Measurements from ENCODE around the gene CEP78. TPM values are rescaled to one million over a fixed set of nuclear protein-coding genes. Genes with fewer than 3 reads are reported as not detected.
"Not testable (repeated sequence)": the region's sequence is repeated elsewhere in the genome, so short reads cannot be mapped to it uniquely, and the experiment has no call there.

CEP78 gene
- 10.7 and 17.7 TPM in 2 replicates for total RNA-seq (2014; rRNA removed; shearing (Covaris generic); ENCODE audit: low replicate concordance)

GRCh38 chr9:78235762-78236550 lies at the start of gene CEP78:
CEP78 (plus strand) TSS chr9:78236075; CDS start chr9:78236351, 276 bp downstream.
- DNase-seq, result peak; percentile 90
- Histone ChIP-seq H3K4me3 (peak within 1 kb of the TSS; percentile 87), H3K9me3 (no peaks in the 10 kb centered on the region), H3K27me3 (no peaks in the 10 kb centered on the region), H3K36me3 (no peaks in the 10 kb centered on the region)

GRCh38 chr9:78187763-78188484 lies 48.0 kb upstream of the CEP78 start:
- no peaks in the 10 kb centered on the region for H3K27me3 ChIP-seq
- no peaks in the 10 kb centered on the region for H3K9me3 ChIP-seq
- DNase-seq, result no peak
- no peak overlapping the region for H3K4me3 ChIP-seq
- no peaks in the 10 kb centered on the region for H3K36me3 ChIP-seq

GRCh38 chr9:78188594-78188993 lies 47.3 kb upstream of the CEP78 start:
- no peaks in the 10 kb centered on the region for H3K9me3 ChIP-seq
- H3K27me3 ChIP-seq, result no peaks in the 10 kb centered on the region
- DNase-seq, result no peak
- H3K36me3 ChIP-seq, result no peaks in the 10 kb centered on the region
- no peak overlapping the region for H3K4me3 ChIP-seq

- H3K27me3 ChIP-seq, result no peaks in the 10 kb centered on the region
- H3K9me3 ChIP-seq, result no peaks in the 10 kb centered on the region
- no peaks in the 10 kb centered on the region for H3K36me3 ChIP-seq
- no peak for DNase-seq
- no peak overlapping the region for H3K4me3 ChIP-seq
Measured at GRCh38 chr9:78189001-78189400, 46.9 kb upstream of the CEP78 start.

- H3K4me3 ChIP-seq, result no peak overlapping the region
- no peaks in the 10 kb centered on the region for H3K36me3 ChIP-seq
- H3K27me3 ChIP-seq, result no peaks in the 10 kb centered on the region
- no peak for DNase-seq
- no peaks in the 10 kb centered on the region for H3K9me3 ChIP-seq
Measured at GRCh38 chr9:78189461-78189860, 46.4 kb upstream of the CEP78 start.

GRCh38 chr9:78191931-78192330 lies 43.9 kb upstream of the CEP78 start:
- H3K36me3 ChIP-seq, result no peaks in the 10 kb centered on the region
- no peaks in the 10 kb centered on the region for H3K27me3 ChIP-seq
- H3K4me3 ChIP-seq, result no peak overlapping the region
- DNase-seq, result no peak
- no peaks in the 10 kb centered on the region for H3K9me3 ChIP-seq

GRCh38 chr9:78196258-78196657 lies 39.6 kb upstream of the CEP78 start:
- H3K27me3 ChIP-seq, result no peaks in the 10 kb centered on the region
- H3K9me3 ChIP-seq, result no peaks in the 10 kb centered on the region
- no peak for DNase-seq
- H3K4me3 ChIP-seq, result no peak overlapping the region
- no peaks in the 10 kb centered on the region for H3K36me3 ChIP-seq

GRCh38 chr9:78201158-78201777 lies 34.6 kb upstream of the CEP78 start:
- not testable (repeated sequence) for H3K9me3 ChIP-seq, H3K4me3 ChIP-seq, H3K36me3 ChIP-seq, H3K27me3 ChIP-seq
- peak; percentile 32 for DNase-seq

GRCh38 chr9:78207319-78207718 lies 28.6 kb upstream of the CEP78 start:
- Histone ChIP-seq H3K36me3 (no peaks in the 10 kb centered on the region), H3K27me3 (no peaks in the 10 kb centered on the region), H3K9me3 (no peaks in the 10 kb centered on the region), H3K4me3 (no peak overlapping the region)
- DNase-seq, result no peak

GRCh38 chr9:78207901-78208300 lies 28.0 kb upstream of the CEP78 start:
- Histone ChIP-seq H3K27me3 (no peaks in the 10 kb centered on the region), H3K4me3 (no peak overlapping the region), H3K36me3 (no peaks in the 10 kb centered on the region), H3K9me3 (no peaks in the 10 kb centered on the region)
- DNase-seq, result no peak

GRCh38 chr9:78209127-78209526 lies 26.7 kb upstream of the CEP78 start:
- H3K4me3 ChIP-seq, result no peak overlapping the region
- H3K27me3 ChIP-seq, result no peaks in the 10 kb centered on the region
- no peaks in the 10 kb centered on the region for H3K36me3 ChIP-seq
- H3K9me3 ChIP-seq, result no peaks in the 10 kb centered on the region
- DNase-seq, result no peak

- Histone ChIP-seq H3K9me3 (no peaks in the 10 kb centered on the region), H3K27me3 (no peaks in the 10 kb centered on the region), H3K36me3 (no peaks in the 10 kb centered on the region), H3K4me3 (no peak overlapping the region)
- no peak for DNase-seq
Measured at GRCh38 chr9:78210841-78211301, 25.0 kb upstream of the CEP78 start.

GRCh38 chr9:78212868-78213267 lies 23.0 kb upstream of the CEP78 start:
- no peak for DNase-seq
- Histone ChIP-seq H3K4me3 (no peak overlapping the region), H3K36me3 (no peaks in the 10 kb centered on the region), H3K27me3 (no peaks in the 10 kb centered on the region), H3K9me3 (no peaks in the 10 kb centered on the region)

- no peak for DNase-seq
- no peak overlapping the region for H3K4me3 ChIP-seq
- no peaks in the 10 kb centered on the region for H3K27me3 ChIP-seq
- no peaks in the 10 kb centered on the region for H3K9me3 ChIP-seq
- H3K36me3 ChIP-seq, result no peaks in the 10 kb centered on the region
Measured at GRCh38 chr9:78213712-78214111, 22.2 kb upstream of the CEP78 start.

- H3K4me3 ChIP-seq, result no peak overlapping the region
- H3K9me3 ChIP-seq, result no peaks in the 10 kb centered on the region
- H3K36me3 ChIP-seq, result no peaks in the 10 kb centered on the region
- DNase-seq, result no peak
- H3K27me3 ChIP-seq, result no peaks in the 10 kb centered on the region
Measured at GRCh38 chr9:78214492-78214891, 21.4 kb upstream of the CEP78 start.

GRCh38 chr9:78215706-78216105 lies 20.2 kb upstream of the CEP78 start:
- no peaks in the 10 kb centered on the region for H3K27me3 ChIP-seq

GRCh38 chr9:78218890-78219289 lies 17.0 kb upstream of the CEP78 start:
- no peaks in the 10 kb centered on the region for H3K9me3 ChIP-seq
- H3K36me3 ChIP-seq, result no peaks in the 10 kb centered on the region
- H3K27me3 ChIP-seq, result no peaks in the 10 kb centered on the region
- DNase-seq, result no peak
- H3K4me3 ChIP-seq, result no peak overlapping the region

More at GRCh38 chr9:78215706-78216105, 20.2 kb upstream of the CEP78 start:
- no peak for DNase-seq
- no peak overlapping the region for H3K4me3 ChIP-seq
- no peaks in the 10 kb centered on the region for H3K9me3 ChIP-seq
- H3K36me3 ChIP-seq, result no peaks in the 10 kb centered on the region
